Measurements from ENCODE around the gene ATP8B1. TPM values are rescaled to one million over a fixed set of nuclear protein-coding genes. Genes with fewer than 3 reads are reported as not detected.

Gene ATP8B1
- total and polyA plus RNA-seq, 7 donors, result 8.1 to 94.1 (median 18.0) TPM

DNA sequence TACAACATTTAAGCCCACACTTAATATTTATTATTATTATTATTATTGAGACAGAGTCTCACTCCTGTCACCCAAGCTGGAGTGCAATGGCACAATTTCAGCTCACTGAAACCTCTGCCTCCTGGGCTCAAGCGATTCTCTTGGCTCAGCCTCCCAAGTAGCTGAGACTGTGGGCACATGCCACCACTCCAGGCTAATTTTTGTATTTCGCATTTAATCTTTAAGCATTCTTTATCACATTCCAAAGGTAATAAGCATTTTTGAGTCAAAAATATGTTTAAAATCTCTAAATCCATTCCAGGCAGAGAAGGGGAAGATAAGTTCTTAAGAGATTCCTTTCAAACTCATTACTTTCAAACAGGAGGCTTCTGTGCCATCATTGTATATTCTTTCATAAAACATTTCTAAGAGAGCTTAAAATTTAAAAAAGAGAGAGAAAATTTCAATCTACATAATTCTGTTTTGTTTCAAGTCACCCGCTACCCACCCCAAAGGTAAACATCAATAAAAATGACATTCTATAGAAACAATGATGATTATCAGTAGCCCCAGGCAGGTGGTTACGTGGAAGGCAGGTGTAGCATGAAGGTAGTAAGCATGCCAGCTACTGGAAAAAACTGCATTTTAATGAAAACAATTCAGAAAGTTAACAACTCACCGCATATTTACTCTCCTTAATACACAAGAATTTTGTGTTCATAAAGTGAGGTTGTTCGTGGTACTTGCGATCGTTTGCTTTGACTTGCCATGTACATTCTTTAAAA is 97.1 kb downstream of the ATP8B1 start:
- intact Hi-C loops (cut with DNase I), result no loop called here

DNA sequence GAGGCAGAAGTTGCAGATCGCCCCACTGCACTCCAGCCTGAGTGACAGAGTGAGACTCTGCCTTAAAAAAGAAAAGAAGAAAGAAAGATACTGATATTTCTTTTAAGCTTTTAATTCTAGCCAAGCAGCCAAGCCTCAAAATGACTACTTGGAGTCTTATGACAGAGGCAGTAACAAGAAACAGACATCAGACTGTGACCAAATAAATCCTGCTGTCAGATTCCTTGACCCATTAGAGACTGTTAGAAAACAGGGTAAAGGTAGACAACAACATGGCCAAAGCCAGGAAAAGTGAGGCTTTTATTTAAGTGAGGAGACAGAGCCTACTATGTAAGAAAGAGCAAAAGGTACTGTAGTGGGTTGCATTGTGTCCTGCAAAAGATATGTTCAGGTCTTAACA is 98.1 kb downstream of the ATP8B1 start:
- H3K27me3 ChIP-seq, result no peaks in the 10 kb centered on the region
- H3K4me1 ChIP-seq, result peaks cover 0 to 19% (median 11%) of the 10 kb centered on the region in 4 donors
- no peaks in the 10 kb centered on the region for H3K36me3 ChIP-seq
- no peaks in the 10 kb centered on the region for H3K9me3 ChIP-seq
- peak overlapping the region in 1 of 4 donors; percentile 21 for H3K27ac ChIP-seq
- TF ChIP-seq, protein P1, sequence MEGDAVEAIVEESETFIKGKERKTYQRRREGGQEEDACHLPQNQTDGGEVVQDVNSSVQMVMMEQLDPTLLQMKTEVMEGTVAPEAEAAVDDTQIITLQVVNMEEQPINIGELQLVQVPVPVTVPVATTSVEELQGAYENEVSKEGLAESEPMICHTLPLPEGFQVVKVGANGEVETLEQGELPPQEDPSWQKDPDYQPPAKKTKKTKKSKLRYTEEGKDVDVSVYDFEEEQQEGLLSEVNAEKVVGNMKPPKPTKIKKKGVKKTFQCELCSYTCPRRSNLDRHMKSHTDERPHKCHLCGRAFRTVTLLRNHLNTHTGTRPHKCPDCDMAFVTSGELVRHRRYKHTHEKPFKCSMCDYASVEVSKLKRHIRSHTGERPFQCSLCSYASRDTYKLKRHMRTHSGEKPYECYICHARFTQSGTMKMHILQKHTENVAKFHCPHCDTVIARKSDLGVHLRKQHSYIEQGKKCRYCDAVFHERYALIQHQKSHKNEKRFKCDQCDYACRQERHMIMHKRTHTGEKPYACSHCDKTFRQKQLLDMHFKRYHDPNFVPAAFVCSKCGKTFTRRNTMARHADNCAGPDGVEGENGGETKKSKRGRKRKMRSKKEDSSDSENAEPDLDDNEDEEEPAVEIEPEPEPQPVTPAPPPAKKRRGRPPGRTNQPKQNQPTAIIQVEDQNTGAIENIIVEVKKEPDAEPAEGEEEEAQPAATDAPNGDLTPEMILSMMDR (IDR thresholded peaks at IDR 0.05), result no peak
- peak in 2 of 4 donors; percentile 16 to 24 for TF ChIP-seq POLR2AphosphoS5 (IDR thresholded peaks at IDR 0.05)
- no peak overlapping the region for H3K4me3 ChIP-seq
- DNase-seq, result no peak
- 97 to 100% methylated on average over 1 of the region's 1 CpG for whole genome bisulfite sequencing, 2 donors
- intact Hi-C loops (cut with DNase I), result no loop called here

More for the DNA sequence above, 97.1 kb downstream of the ATP8B1 start:
- H3K4me1 ChIP-seq, result peaks cover 0 to 25% (median 16%) of the 10 kb centered on the region in 4 donors
- 30 to 75% methylated on average over 8 of the region's 8 CpGs for WGBS, 2 donors
- no peaks in the 10 kb centered on the region for H3K36me3 ChIP-seq
- no peak for DNase-seq
- no peak overlapping the region for H3K4me3 ChIP-seq
- TF ChIP-seq POLR2AphosphoS5 (IDR thresholded peaks at IDR 0.05) (no peak), POLR2A (IDR thresholded peaks at IDR 0.05) (no peak), EP300 (IDR thresholded peaks at IDR 0.05) (no peak)
- TF ChIP-seq, protein P1 (IDR thresholded peaks at IDR 0.05), result no peak
- H3K9me3 ChIP-seq, result no peaks in the 10 kb centered on the region
- H3K27ac ChIP-seq, result no peak overlapping the region
- H3K27me3 ChIP-seq, result no peaks in the 10 kb centered on the region

DNA sequence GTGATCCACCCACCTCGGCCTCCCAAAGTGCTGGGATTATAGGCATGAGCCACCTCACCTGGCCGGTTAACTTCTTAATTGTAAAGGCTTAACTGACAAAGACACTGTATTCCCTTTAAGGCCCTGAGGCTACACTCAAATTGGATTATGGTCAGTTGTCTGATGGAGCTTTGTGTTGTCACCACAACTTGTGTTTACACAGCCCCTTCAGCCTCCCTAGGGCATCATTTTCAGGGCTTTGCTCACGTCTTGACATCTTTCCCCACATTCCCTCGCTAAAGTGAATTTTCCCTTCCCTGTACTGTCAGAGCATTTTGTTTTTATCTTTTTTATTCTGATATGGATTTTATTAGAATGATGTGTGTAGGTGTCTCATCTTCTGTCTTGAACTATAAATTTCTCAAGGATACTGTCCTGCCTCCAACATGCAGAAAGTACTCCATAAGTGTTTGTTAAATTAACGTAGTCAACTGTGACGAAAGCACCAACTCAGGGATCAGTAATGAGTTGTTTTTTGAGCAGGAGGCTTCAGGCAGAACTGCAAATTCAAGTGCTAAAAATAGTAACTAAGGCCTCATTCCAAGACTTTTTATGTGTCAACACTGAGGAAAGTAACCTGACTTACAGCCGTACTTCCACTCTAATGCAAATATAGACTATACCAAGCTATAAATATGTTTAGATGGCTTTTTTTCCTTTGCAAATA is 104.4 kb downstream of the ATP8B1 start:
- Histone ChIP-seq H3K27me3 (no peaks in the 10 kb centered on the region), H3K9me3 (no peaks in the 10 kb centered on the region), H3K4me1 (peaks cover 0 to 25% (median 19%) of the 10 kb centered on the region in 4 donors), H3K36me3 (peaks cover 0 to 7% (median 0%) of the 10 kb centered on the region in 4 donors), H3K27ac (peak overlapping the region; percentile 17 to 71 (median 58)), H3K4me3 (no peak overlapping the region)
- WGBS, 2 donors, result 83 to 84% methylated on average over 7 of the region's 7 CpGs
- intact Hi-C loops (cut with DNase I), result no loop called here
- no peak for DNase-seq
- TF ChIP-seq, protein P1 (IDR thresholded peaks at IDR 0.05), result no peak
- peak in 1 of 4 donors; percentile 21 for TF ChIP-seq POLR2AphosphoS5 (IDR thresholded peaks at IDR 0.05)

DNA sequence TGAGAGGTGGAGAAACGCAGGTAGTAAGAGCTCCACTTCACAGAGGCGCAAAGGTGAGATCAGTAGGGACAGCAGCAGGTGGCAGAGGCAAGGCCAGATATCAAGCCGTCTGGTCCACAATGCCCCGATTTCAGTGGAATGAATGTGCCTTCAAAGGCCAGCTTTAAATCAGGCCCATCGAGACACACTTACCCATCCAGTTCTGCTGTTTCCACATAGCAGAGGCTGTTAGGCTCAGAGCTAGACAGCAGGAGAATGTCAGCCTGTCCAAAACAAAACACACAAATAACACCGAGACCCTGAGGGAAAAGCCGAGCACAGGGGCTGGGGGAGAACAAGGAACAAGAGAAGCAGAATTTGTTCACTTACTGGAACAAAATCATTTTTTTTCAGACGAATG is 105.7 kb downstream of the ATP8B1 start:
- WGBS, 2 donors, result 91 to 92% methylated on average over 8 of the region's 8 CpGs
- intact Hi-C loops (cut with DNase I), result no loop called here
- H3K27ac ChIP-seq, result peak overlapping the region in 1 of 4 donors; percentile 44
- no peak for TF ChIP-seq POLR2AphosphoS5 (IDR thresholded peaks at IDR 0.05)
- TF ChIP-seq POLR2A (IDR thresholded peaks at IDR 0.05), result no peak
- TF ChIP-seq, protein P1 (IDR thresholded peaks at IDR 0.05), result no peak
- TF ChIP-seq EP300 (IDR thresholded peaks at IDR 0.05), result no peak
- peaks cover 0 to 26% (median 19%) of the 10 kb centered on the region in 4 donors for H3K4me1 ChIP-seq
- H3K9me3 ChIP-seq, result no peaks in the 10 kb centered on the region
- no peaks in the 10 kb centered on the region for H3K27me3 ChIP-seq
- no peak overlapping the region for H3K4me3 ChIP-seq
- DNase-seq, result no peak
- H3K36me3 ChIP-seq, result peaks cover 0 to 7% (median 0%) of the 10 kb centered on the region in 4 donors
